Measurements from ENCODE around the gene NR2F2. TPM values are rescaled to one million over a fixed set of nuclear protein-coding genes. Genes with fewer than 3 reads are reported as not detected.
A peak's percentile ranks its signal among the peaks of the same experiment; 100 is the strongest.

Gene NR2F2
- total RNA-seq, 1 donor from 2014 or later = 19.1 TPM

GRCh38 chr15:96316953-96317629, 13.4 kb upstream of the NR2F2 start:
- TF ChIP-seq CTCF (IDR thresholded peaks at IDR 0.05; ENCODE audit: insufficient read depth, low read length, poor library complexity, severe bottlenecking) = no peak
- H3K36me3 ChIP-seq (ENCODE audit: control insufficient read depth, insufficient read depth, low read length) = no peaks in the 10 kb centered on the region
- DNase-seq (ENCODE audit: low read depth) = no peak
- H3K4me3 ChIP-seq (ENCODE audit: low read depth, low read length) = no peak overlapping the region
- no peaks in the 10 kb centered on the region for H3K27me3 ChIP-seq (ENCODE audit: control insufficient read depth, insufficient read depth, low read length)

GRCh38 chr15:96320107-96320506, 10.4 kb upstream of the NR2F2 start:
- no peak for DNase-seq (ENCODE audit: low read depth)
- Histone ChIP-seq H3K4me3 (ENCODE audit: low read depth, low read length) (no peak overlapping the region), H3K27me3 (ENCODE audit: control insufficient read depth, insufficient read depth, low read length) (no peaks in the 10 kb centered on the region), H3K36me3 (ENCODE audit: control insufficient read depth, insufficient read depth, low read length) (no peaks in the 10 kb centered on the region)
- no peak for TF ChIP-seq CTCF (IDR thresholded peaks at IDR 0.05; ENCODE audit: insufficient read depth, low read length, poor library complexity, severe bottlenecking)

GRCh38 chr15:96320703-96321638, 9.5 kb upstream of the NR2F2 start:
- no peak for TF ChIP-seq CTCF (IDR thresholded peaks at IDR 0.05; ENCODE audit: insufficient read depth, low read length, poor library complexity, severe bottlenecking)
- no peak for DNase-seq (ENCODE audit: low read depth)
- peak overlapping the region; percentile 38 for H3K4me3 ChIP-seq (ENCODE audit: low read depth, low read length)
- no peaks in the 10 kb centered on the region for H3K36me3 ChIP-seq (ENCODE audit: control insufficient read depth, insufficient read depth, low read length)
- no peaks in the 10 kb centered on the region for H3K27me3 ChIP-seq (ENCODE audit: control insufficient read depth, insufficient read depth, low read length)

- Histone ChIP-seq H3K36me3 (ENCODE audit: control insufficient read depth, insufficient read depth, low read length) (no peaks in the 10 kb centered on the region), H3K4me3 (ENCODE audit: low read depth, low read length) (peak overlapping the region; percentile 38), H3K27me3 (ENCODE audit: control insufficient read depth, insufficient read depth, low read length) (no peaks in the 10 kb centered on the region)
- DNase-seq (ENCODE audit: low read depth) = no peak
- peak; percentile 42 for TF ChIP-seq CTCF (IDR thresholded peaks at IDR 0.05; ENCODE audit: insufficient read depth, low read length, poor library complexity, severe bottlenecking)
Measured at GRCh38 chr15:96321639-96322535, 8.6 kb upstream of the NR2F2 start.

- Histone ChIP-seq H3K27me3 (ENCODE audit: control insufficient read depth, insufficient read depth, low read length) (no peaks in the 10 kb centered on the region), H3K36me3 (ENCODE audit: control insufficient read depth, insufficient read depth, low read length) (no peaks in the 10 kb centered on the region), H3K4me3 (ENCODE audit: low read depth, low read length) (peak overlapping the region; percentile 38)
- TF ChIP-seq CTCF (IDR thresholded peaks at IDR 0.05; ENCODE audit: insufficient read depth, low read length, poor library complexity, severe bottlenecking) = no peak
- no peak for DNase-seq (ENCODE audit: low read depth)
Measured at GRCh38 chr15:96322536-96323318, 7.8 kb upstream of the NR2F2 start.
